GM18870 (cell line): Measurements from ENCODE around the gene MIPEP.
A peak's percentile ranks its signal among the peaks of the same experiment; 100 is the strongest.
"Not testable (repeated sequence)": the region's sequence is repeated elsewhere in the genome, so short reads cannot be mapped to it uniquely, and the experiment has no call there.

Source experiments
- ATAC-seq: cut with Tn5 transposase; IDR thresholded peaks from one replicate; pipeline ENCODE4 v1.9.1; 2021; ENCODE audit warnings: moderate library complexity; ENCODE audit not compliant: unreplicated experiment

The MIPEP gene

DNA sequence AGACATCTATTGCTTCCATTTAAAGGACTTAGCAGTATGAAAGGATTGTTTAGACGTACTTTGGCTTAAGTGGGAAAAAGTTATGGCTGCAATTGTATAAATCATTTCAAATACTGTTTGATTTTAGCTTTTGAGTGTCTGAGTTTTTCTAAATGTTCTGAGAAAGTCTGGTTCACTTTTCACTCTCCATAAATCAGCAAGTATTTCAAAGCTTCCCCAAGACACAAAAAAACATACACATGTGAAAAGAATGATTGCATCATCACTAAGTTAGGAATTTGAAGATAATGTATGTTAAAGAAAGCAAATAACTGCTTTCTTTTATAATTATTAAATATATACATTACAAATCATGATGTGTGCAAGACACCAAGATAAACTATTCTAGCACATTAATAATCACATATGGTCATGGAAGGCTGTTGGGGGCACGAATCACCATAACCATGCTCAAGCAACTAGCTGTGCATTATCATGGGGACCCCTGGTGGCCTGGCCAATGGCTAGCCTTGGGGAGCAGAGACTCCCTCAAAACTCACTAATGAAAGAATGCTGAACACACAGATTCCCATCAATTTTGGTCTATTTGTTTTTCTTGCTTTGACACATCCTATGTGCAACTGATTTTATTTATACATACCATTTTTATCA, 111.1 kb downstream of the MIPEP start:
- ATAC-seq = no peak

DNA sequence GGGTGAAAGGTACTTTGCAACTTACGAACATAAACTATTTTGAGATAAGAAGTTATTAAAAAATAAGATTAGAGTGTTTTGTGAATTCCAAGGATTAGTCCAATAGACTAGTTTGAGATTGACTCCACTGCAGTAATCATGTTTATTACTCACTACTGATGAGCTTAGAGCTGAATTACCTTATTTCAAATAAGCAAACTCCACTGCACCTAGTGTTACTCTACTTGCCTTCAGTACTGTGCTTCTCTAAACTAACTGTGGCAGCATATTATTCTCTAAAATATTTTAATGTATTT, 111.7 kb downstream of the MIPEP start:
- ATAC-seq = peak; percentile 11

DNA sequence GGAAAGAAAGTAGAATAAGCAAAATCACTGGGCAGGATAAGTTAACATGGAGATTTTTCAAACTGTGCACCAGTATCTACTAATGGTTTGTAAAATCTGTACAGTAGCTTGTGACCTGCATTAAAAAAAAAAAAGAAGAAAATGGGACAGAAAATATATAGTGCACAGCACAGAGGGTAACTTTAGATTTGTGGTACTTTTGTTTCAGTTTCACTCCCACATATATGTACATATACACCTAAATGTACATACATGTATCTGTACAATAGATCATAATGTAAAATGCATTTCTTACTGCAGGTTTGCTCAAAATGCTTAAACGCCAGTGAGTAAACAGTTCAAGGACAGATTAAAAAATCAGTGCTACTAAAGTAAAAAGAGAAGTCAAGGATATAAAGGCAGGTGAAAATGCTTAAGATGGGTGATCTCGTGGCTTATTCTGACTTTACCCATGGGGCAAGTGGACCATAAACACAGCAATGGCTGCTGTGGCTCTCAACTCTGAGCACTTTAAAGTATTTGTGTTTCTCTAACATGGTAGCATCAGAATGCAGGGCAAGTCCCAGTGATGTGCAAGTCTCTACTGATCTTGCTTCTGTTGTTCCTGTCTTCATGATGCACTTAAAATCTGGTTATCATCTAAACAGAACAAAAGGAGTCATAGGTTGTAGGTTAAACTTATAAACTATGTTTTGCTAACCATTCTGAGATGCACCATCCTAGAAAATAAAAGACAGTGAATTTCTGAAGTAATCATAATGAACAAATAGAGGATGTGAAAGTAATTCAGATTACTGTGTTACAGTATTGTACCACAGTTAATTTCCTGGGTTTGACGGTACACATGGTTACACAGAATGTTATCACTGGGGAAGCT, 112.3 kb downstream of the MIPEP start:
- ATAC-seq = peak; percentile 97

DNA sequence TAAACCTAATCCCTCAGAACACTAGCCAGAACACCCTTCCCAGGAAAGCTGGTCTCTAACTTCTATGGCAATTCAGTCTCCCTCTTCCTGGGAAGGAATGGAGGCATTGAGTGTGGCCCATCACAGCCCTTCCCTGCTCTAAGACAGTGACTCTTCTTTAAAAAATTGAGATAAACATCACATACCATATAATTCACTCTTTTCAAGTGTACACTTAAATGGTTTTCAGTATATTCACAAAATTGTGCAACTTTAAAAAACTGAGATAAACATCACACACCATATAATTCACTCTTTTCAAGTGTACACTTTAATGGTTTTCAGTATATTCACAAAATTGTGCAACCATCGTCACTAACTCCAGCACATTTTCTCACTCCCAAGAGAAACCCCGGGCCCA, 116.5 kb downstream of the MIPEP start:
- no peak for ATAC-seq

DNA sequence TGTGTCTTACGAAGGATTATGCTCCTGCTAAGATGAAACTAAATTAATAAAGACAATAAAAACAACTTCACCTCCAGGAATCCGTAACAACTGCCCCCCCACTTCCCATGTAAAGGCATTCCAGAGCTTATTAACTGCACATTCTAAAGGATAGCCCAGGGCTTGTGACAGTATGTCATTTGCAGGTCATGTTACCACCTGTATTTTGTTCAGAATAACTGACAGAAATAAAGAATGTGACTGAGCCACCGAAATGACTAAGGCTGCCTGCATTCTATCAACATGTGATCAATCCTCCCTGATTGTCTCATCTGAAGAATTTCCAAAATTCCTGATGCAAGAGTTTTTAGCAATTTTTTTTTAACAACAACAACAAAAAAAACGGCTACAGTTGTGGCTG, 117.2 kb downstream of the MIPEP start:
- no peak for ATAC-seq

DNA sequence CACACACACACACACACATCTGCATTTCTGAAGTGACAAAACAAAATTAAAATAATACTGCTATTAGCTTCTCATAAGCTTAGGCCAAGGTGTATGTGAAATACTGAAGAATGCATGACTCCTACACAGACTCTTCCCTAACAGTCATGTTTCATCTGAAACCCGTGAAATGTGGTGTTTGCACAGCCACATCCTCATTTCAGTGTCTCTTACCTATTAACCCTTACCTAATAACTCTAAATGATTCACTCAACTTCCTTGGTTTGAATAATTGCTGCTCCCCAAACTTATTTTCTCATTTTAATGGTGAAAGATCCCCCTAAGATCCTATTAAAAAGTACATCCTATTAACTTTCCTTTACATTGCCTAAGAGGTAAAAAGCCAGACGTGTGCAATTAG, 117.6 kb downstream of the MIPEP start:
- peak; percentile 96 for ATAC-seq

DNA sequence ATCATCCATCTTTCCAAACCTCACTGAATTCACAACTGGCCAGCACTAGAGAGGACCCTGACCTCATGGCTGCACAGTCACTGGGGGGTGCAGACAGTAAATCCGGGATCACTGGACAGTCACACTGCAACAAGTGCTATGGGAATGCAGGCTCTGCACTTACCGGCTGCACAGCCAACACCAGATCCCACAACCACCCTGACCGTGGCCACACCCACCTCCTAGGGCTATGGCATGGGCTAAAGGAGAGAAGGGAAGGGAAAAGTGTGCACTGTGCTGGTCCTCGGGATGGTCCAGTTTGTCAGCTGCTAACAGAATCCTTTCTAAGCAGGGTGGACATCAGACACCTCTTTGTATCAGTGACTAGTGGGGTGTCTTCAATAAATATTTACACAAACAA, 118.2 kb downstream of the MIPEP start:
- ATAC-seq = no peak

DNA sequence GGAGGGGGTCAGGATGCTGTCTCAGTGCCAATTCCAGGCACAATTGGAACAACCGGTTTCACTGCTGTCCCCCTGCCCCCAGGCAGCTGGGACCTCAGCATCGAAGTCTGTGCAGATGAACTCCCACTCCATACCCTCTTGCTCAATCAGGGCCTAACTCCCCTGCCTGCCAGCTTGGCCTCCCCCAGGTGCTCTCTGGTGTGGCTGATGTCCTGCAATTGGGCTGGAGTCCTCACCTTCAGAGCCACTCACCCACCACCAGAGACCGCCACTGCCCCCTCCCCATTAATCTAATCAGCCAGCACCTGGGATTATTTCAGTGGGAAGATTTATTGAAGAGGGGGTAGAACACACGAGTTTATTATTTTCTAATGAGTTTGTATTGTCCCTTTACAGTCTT, 118.8 kb downstream of the MIPEP start:
- ATAC-seq = no peak

DNA sequence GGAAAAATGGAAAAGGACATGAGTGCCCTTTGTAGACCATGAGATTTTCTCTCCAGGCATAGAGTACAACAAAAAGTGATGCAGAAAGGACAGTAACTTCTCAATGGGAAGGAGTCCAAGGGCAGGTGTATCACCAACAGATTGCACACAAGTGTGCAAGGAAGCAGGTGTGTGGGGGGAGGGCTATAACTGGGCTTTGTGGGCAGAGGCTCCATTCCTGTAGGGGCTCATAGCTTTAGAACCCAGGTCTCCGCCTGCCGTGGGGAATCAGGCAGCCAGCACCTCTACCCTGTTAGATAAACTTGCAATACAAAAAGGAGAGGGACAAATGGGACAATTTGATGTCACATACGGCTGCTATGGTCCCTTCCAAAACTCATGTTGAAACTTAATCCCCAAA, 119.8 kb downstream of the MIPEP start:
- ATAC-seq = no peak

DNA sequence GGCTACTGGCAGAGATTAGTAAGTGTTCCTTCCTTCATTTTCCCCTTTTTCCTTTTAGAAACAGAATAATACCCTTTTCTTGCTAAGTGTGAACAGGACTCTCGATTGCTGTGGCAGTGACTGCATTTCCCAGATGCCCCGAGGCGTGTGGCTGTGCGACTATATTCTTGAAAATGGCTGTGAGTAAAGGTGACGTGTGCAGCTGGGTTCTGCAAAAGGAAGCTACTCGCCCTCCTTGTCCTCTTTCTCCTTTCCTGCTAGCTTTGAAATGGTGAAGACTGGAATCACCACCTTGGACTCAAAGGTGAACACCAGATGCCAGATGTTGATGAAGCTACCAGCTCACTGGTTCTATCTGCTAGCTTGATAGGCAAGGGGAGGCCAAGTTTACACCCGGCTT, 121.4 kb downstream of the MIPEP start:
- no peak for ATAC-seq

DNA sequence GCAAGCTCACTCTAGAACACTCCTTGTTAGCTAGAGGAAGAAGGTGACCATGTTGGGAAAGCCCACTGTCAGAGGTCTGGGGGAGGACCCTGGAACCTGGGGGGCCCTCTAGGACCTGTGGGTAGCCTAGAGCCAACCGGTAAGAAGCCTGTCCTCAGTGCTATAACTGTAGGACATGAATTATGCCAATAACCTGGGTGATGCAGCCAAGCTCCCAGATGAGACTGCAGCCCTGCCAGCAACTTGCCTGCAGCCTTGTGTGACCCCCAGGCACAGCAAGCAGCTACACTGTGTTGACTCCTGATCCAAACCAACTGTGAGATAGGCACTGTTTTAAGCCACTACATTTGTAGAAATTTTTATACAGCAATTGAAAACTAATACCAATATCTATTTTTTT, 122.3 kb downstream of the MIPEP start:
- ATAC-seq = no peak

DNA sequence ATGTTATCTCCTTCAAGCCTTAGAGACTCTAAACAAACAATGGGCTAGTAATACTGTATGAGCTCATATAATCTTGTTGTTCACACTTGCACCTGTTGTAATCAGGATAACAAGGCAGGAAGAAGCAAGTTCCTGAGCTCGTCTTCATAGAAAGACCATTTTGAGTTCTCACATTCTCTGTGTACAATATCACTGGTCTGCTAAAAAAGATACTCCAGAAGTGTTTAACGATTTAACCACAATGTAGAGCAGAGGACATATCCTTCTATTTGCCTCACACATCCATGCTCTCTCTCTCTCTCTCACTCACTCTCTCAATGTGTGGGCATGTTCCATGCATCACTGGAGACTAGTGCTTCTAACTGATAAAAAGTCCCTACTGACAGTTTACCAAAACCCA, 122.9 kb downstream of the MIPEP start:
- no peak for ATAC-seq

DNA sequence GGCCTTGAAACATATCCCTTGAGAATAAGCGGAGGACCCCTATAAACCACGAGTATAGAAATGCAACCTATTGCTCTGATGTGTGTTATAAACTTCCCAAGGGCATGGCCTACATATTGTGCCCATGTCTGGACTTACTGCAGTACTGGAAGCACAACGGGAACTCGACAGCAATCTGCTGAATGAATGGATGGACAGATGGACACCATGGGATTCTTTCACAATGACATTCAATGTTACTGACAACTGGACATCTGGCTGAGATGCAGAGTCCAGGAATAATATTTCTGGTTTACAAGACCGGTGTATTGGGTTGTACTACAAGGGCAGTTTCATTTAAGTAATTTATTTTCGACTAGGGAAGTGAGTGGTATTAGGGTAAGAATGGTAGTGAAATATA, 123.7 kb downstream of the MIPEP start:
- ATAC-seq = no peak

DNA sequence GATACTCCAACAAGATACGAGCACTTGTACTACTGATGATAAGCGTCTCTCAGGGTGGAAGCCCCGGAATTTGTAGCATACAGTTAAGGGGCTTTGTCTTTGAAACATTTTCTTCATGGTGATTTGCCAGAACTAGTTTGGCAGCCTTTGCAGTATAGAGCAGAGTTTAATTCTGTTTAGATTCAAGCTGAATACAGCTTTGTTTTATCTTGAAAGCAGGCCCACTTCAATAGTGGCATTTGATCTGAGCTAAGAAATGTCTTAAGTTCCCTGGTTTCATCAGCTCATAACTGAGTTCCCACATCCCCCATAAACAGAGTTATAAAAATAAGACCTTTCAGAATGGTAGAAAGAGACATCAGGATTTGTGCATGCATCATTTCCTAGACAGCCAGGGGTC, 125.9 kb downstream of the MIPEP start:
- ATAC-seq = no peak

DNA sequence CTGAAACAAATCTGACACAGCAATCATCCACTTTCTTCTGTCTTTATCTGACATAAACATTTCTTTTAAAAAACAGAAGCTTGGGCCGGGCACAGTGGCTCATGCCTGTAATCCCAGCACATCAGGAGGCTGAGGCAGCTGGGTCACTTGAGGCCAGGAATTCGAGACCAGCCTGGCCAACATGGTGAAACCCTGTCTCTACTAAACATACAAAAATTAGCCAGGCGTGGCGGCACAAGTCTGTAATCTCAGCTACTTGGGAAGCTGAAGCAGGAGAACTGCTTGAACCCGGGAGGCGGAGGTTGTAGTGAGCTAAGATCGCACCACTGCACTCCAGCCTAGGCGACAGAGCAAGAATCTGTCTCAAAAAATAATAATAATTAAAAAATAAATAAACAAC, 127.4 kb downstream of the MIPEP start:
- not testable (repeated sequence) for ATAC-seq

DNA sequence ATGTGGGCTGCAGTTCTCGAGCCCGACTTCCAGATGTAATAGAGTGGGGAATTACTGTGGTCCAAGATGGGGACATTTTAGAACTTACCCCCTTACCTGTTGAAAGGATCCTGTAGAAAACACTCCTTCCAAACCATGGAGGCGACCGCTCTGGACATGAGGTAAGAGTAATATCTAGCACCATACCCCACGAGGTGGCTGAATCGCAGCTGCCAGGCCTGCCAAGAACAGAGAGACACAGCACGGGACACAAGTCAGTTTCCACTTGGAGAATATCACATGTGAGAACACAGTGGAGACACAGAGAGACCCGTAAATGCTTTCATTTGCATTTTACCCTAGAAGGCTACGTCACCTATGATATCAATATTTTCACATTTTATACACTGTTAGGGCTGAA, 129.2 kb downstream of the MIPEP start:
- ATAC-seq = no peak

DNA sequence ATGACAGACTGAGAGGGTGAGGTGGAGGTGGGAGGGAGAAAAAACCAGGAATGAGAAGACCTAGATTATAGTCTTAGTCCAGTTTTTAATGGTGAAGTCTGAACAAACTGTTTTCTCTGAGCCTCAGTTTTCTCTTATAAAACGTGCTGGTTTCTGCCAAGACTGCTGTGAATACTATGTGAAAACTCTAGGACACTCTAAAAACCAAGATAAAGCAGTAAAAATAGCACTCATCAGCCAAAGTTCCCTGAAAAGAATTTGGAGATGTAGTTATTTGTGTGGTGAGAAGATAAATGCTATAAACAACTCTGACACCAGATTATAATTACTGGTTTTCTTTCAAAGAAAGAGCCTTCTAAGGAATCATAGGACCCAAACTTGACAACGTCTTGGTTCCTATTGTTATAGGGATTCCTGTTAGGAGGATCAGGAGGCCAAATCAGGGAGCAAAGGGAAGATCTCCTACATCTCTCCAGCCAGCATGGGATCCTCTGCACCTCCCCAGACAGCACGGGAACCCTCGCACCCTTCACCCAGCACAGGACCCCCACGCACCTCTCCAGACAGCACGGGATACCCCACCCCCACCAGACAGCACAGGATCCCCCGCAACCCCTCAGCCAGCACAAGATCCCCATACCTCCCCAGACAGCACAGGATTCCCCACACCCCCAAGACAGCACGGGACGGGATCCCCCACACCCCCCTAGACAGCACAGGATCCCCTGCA, 130.2 kb downstream of the MIPEP start:
- no peak for ATAC-seq

DNA sequence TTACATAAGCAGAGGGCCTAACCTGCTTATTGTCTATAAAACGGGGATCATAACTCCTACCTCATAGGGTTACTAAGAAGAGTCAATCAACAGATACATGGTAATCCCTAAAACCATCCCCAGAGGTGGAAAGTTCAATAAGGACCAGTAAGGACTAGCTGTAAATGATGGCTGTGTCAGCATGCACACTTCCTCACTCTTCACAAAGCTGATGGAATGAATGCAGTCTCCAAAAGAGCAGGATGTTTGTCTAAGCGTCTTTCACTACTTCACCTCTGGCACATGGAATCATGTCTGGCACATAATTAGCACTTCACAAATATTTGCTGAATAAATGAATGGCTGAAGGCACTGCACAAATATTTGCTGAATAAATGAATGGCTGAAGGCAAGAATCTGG, 134.2 kb downstream of the MIPEP start:
- ATAC-seq = no peak

DNA sequence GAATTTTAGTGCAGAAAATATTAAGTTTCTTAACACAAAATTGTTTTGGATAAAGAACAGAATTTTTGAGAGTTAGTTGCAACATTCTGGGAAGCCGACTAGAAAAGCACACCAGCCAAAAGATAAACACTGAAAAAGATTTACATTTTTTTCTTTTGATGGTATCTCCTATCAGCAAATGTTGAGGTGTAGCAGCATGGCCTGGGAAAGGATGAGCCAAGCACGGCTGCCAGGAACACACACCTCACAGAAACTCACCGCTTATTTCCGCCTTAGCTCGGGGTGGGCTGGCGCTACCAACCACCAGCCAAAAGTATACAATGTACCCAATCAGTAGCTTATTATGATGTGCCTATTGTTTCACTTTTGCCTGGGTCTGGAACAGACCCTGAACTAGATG, 134.7 kb downstream of the MIPEP start:
- ATAC-seq = no peak

DNA sequence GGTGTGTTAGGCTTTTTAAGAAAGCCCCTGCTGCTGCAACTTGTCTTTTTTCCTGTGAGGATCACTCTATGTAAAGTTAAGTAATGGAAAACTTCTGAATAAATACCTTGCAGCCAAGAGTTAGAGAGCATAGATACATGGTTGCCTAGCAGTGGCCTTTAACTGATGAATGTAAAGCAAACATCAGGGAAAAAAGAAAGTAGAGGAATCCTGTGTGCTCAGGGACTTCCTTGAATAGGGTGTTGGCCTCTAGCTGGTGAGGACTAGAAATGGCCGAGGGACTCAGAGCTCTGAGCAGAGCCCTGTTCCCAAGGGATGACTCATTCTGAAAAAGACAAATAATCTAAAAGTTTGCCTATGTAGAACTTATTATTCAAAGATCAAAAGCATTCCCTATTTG, 135.7 kb downstream of the MIPEP start:
- no peak for ATAC-seq

DNA sequence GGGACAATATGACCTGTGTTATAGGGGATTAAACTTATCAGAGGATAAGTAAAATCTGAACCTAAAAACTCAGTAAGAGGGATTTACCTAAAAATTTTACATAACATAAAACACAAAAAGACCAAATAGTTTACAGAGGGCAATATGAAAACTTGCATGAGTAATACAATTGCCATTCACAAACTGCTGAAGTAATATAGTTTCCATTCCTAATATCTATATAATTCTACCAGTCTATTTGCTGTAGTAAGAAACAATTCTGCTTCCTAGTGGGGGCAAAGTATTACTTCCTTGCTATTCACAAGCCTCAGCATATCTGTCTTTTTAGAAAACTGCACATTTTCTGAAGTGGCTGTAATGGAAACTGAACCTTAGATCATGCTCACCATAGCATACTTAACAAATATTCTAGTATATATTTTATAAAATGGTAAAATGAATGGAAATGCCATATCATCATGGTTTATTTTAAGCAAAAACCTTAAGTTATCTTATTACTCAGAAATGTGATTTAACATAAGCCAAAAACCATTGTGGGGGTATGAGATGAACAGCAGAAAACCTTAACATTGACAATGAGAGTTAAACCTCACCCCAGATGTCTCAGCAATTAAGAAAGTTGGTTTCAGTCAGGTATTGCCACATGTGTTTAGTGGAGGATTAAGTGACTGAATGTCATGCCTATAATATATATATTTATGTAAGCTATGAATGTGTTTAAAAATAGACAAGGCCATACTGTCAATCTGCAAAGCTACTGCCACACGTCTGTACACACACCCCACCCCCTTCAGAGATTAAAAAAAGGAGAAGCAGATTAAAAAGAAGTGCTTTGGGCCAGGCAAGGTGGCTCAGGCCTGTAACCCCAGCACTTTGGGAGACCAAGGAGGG, 136.8 kb downstream of the MIPEP start:
- peak; percentile 74 for ATAC-seq
